Measurements from ENCODE around the gene KIR2DL4. TPM values are rescaled to one million over a fixed set of nuclear protein-coding genes. Genes with fewer than 3 reads are reported as not detected.

KIR2DL4 gene
- polyA plus RNA-seq, 3 donors, result not detected

Other genes starting within 250 kb of the KIR2DL4 start
- 1 to 10 TPM in 1 of 3 donors, under 1 TPM in 2; 0.58 to 1.1 (median 0.73) TPM for gene LILRA2, start 229.8 kb upstream of the KIR2DL4 start, polyA plus RNA-seq (ENCODE audit: insufficient read length in 3 of 3)
- under 1 TPM; 0.43 to 0.53 (median 0.53) TPM for gene LILRA1, start 210.0 kb upstream of the KIR2DL4 start, polyA plus RNA-seq (ENCODE audit: insufficient read length in 3 of 3)
- gene LILRB1, start 173.1 kb upstream of the KIR2DL4 start, polyA plus RNA-seq (ENCODE audit: insufficient read length in 3 of 3), result 1 to 10 TPM in 2 of 3 donors, under 1 TPM in 1; 0.91 to 1.4 (median 1.3) TPM
- 1 to 10 TPM; 1.1 to 1.3 (median 1.2) TPM for gene LILRB4, start 140.6 kb upstream of the KIR2DL4 start, polyA plus RNA-seq (ENCODE audit: insufficient read length in 3 of 3)
- not detected for gene KIR3DL3, start 79.2 kb upstream of the KIR2DL4 start, polyA plus RNA-seq (ENCODE audit: insufficient read length in 3 of 3)
- not detected for gene KIR2DL3, start 65.1 kb upstream of the KIR2DL4 start, polyA plus RNA-seq (ENCODE audit: insufficient read length in 3 of 3)
- gene KIR2DL1, start 33.8 kb upstream of the KIR2DL4 start, polyA plus RNA-seq (ENCODE audit: insufficient read length in 3 of 3), result under 1 TPM in 1 of 3 donors, not detected in 2; 0.29 TPM
- not detected for gene KIR3DL1, start 12.9 kb downstream of the KIR2DL4 start, polyA plus RNA-seq (ENCODE audit: insufficient read length in 3 of 3)
- gene KIR2DS4, start 29.1 kb downstream of the KIR2DL4 start, polyA plus RNA-seq (ENCODE audit: insufficient read length in 3 of 3), result not detected
- gene KIR3DL2, start 46.8 kb downstream of the KIR2DL4 start, polyA plus RNA-seq (ENCODE audit: insufficient read length in 3 of 3), result not detected
- gene FCAR, start 70.6 kb downstream of the KIR2DL4 start, polyA plus RNA-seq (ENCODE audit: insufficient read length in 3 of 3), result under 1 TPM; 0.21 to 0.31 (median 0.29) TPM
- gene NCR1, start 102.5 kb downstream of the KIR2DL4 start, polyA plus RNA-seq (ENCODE audit: insufficient read length in 3 of 3), result under 1 TPM; 0.13 to 0.31 (median 0.26) TPM
- gene NLRP7, start 143.9 kb downstream of the KIR2DL4 start, polyA plus RNA-seq (ENCODE audit: insufficient read length in 3 of 3), result under 1 TPM in 1 of 3 donors, not detected in 2; 0.04 TPM
- 10 to 100 TPM in 2 of 3 donors, 1 to 10 TPM in 1; 7.8 to 22.2 (median 12.8) TPM for gene NLRP2, start 162.8 kb downstream of the KIR2DL4 start, polyA plus RNA-seq (ENCODE audit: insufficient read length in 3 of 3)
- gene GP6, start 234.7 kb downstream of the KIR2DL4 start, polyA plus RNA-seq (ENCODE audit: insufficient read length in 3 of 3), result under 1 TPM; 0.53 to 0.92 (median 0.77) TPM

All from renal pelvis (tissue), 3 donors.